NB4 (cell line): ENCODE results near the gene SYT2.
"Not testable (repeated sequence)": the region's sequence is repeated elsewhere in the genome, so short reads cannot be mapped to it uniquely, and the experiment has no call there.

Experiments used
- DNase-seq: peaks from one replicate; pipeline ENCODE4 v3.0.0; 2010; ENCODE audit warnings: low read depth
- H3K4me3 ChIP-seq: one replicate; pipeline ENCODE4 v1.5.1; 2011; ENCODE audit warnings: mild to moderate bottlenecking, low read depth, low read length, moderate library complexity
- CTCF ChIP-seq: IDR thresholded peaks from one replicate; pipeline ENCODE4 v1.5.1; 2012; ENCODE audit warnings: low read depth, low read length
- MAX ChIP-seq: IDR thresholded peaks from 2 replicates; pipeline ENCODE4 v1.6.1; 2011; ENCODE audit warnings: low read depth, low read length
- MYC ChIP-seq: IDR thresholded peaks from 2 replicates; pipeline ENCODE4 v1.6.1; 2011; ENCODE audit warnings: low read depth, low read length
- POLR2A ChIP-seq: IDR thresholded peaks from 2 replicates; pipeline ENCODE4 v1.6.1; 2011; ENCODE audit warnings: mild to moderate bottlenecking; ENCODE audit not compliant: insufficient read length; ENCODE audit errors: extremely low read depth

SYT2 gene

GRCh38 chr1:202622388-202622787 is 87.9 kb downstream of the SYT2 start:
- no peak for DNase-seq
- no peak overlapping the region for H3K4me3 ChIP-seq
- TF ChIP-seq MAX (no peak), POLR2A (no peak), MYC (no peak), CTCF (no peak)

GRCh38 chr1:202621446-202621845 is 88.8 kb downstream of the SYT2 start:
- no peak for DNase-seq
- no peak overlapping the region for H3K4me3 ChIP-seq
- TF ChIP-seq CTCF (no peak), MYC (no peak), POLR2A (no peak), MAX (no peak)

GRCh38 chr1:202620036-202620435 is 90.2 kb downstream of the SYT2 start:
- DNase-seq, H3K4me3 ChIP-seq: not testable (repeated sequence)

- TF ChIP-seq CTCF (no peak), MAX (no peak), POLR2A (no peak), MYC (no peak)
- no peak for DNase-seq
- no peak overlapping the region for H3K4me3 ChIP-seq
These were observed 90.7 kb downstream of the SYT2 start for GRCh38 chr1:202619505-202619904.

GRCh38 chr1:202619012-202619411 is 91.2 kb downstream of the SYT2 start:
- DNase-seq, H3K4me3 ChIP-seq: not testable (repeated sequence)

- TF ChIP-seq MYC: no peak
- TF ChIP-seq MAX: peak; percentile 84
- no peak for DNase-seq
- no peak overlapping the region for H3K4me3 ChIP-seq
These were observed 93.8 kb downstream of the SYT2 start for GRCh38 chr1:202616355-202616915.

GRCh38 chr1:202615501-202616354 is 94.5 kb downstream of the SYT2 start:
- TF ChIP-seq MAX (no peak), POLR2A (no peak), MYC (no peak), CTCF (no peak)
- DNase-seq: peak; percentile 96
- peak overlapping the region; percentile 34 for H3K4me3 ChIP-seq

GRCh38 chr1:202615208-202615500 is 95.1 kb downstream of the SYT2 start:
- not testable (repeated sequence) for H3K4me3 ChIP-seq, DNase-seq
